DOHH2 (cell line): ENCODE results near the gene SMAD7.

Experiments
- CTCF ChIP-seq: fragments of 200-600 bp; sonication (generic); IDR thresholded peaks from one replicate; pipeline ENCODE4 v1.5.1; 2014; ENCODE audit warnings: antibody characterized with exemption, mild to moderate bottlenecking, low read depth, low read length; ENCODE audit not compliant: poor library complexity, severe bottlenecking
- EZH2phosphoT487 ChIP-seq: fragments of 200-600 bp; sonication (generic); IDR thresholded peaks from 2 replicates; pipeline ENCODE4 v1.6.1; 2017; ENCODE audit warnings: borderline replicate concordance, mild to moderate bottlenecking, antibody characterized with exemption, low read length, moderate library complexity, mixed read lengths

GRCh38 chr18:48904847-48905394 lies 45.8 kb downstream of the SMAD7 start:
- no peak for TF ChIP-seq CTCF
- TF ChIP-seq EZH2phosphoT487, result no peak
